Effector memory CD8-positive, alpha-beta T cell (primary cell): ENCODE measurements around the gene TIMP2.

ENCODE experiments used
- ATAC-seq: fragments of 150-1000 bp; cut with Tn5 transposase; replicated peaks from 2 replicates; pipeline ENCODE4 v1.10.0; 2021; ENCODE audit warnings: mild to moderate bottlenecking, moderate library complexity
- DNase-seq, 3 experiments: peaks; one replicate each; pipeline ENCODE4 v3.0.0; 2021
- H3K27ac Mint-ChIP-seq, 2 donors: one replicate each; pipeline ENCODE4 v1.8.0; 2022; ENCODE audit warnings: mild to moderate bottlenecking in 2 of 2, mixed read lengths in 2 of 2, moderate library complexity in 2 of 2
- H3K27me3 Mint-ChIP-seq, 2 donors: one replicate each; pipeline ENCODE4 v1.8.0; 2022; ENCODE audit warnings: mixed read lengths in 2 of 2
- H3K36me3 Mint-ChIP-seq: one replicate; pipeline ENCODE4 v1.8.0; 2022; ENCODE audit warnings: mild to moderate bottlenecking, moderate library complexity, mixed read lengths; ENCODE audit not compliant: insufficient read depth
- H3K4me1 Mint-ChIP-seq, 2 donors: one replicate each; pipeline ENCODE4 v1.8.0; 2022; ENCODE audit warnings: low read depth in 2 of 2, mixed read lengths in 2 of 2
- H3K4me3 Mint-ChIP-seq, 2 donors: one replicate each; pipeline ENCODE4 v1.8.0; 2022; ENCODE audit warnings: mild to moderate bottlenecking in 2 of 2, mixed read lengths in 2 of 2, moderate library complexity in 2 of 2
- H3K9me3 Mint-ChIP-seq, 2 donors: one replicate each; pipeline ENCODE4 v1.8.0; 2022; ENCODE audit warnings: mixed read lengths in 2 of 2

TIMP2 gene

DNA sequence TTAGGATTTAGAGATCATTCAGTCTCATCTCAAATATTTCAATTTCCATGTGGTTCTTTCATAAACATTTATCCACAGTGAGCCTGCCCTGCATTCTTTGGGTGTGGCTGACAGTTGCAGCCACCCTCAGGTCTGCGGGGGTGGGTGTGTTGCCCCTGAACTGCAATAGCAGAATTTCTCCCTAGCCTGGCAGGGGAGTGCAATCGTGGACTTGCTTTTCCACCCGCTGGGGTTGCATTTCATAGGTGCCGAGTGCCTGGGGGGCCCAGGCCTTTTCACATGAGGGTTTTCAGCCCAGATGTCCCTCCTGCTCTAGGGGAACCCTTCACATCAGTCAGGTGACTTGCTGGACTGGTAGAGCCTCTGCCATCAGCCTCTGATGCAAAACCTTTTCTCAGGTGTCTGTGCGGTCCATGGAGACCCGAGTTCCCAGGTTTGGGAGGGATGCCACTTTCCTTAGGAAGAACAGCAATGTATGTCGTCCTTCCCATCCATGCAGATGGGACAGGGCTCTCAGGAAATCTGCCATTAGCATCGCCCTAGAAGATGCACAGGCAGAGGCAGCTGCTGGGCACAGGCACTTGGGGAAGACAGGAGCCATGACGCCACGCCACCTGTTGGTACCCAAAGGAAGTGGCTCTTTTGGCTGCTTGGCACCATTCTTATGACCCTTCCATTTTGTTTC, 82.2 kb downstream of the TIMP2 start:
- no peaks in the 10 kb centered on the region for H3K27me3 Mint-ChIP-seq
- H3K4me3 Mint-ChIP-seq = no peak overlapping the region
- no peak overlapping the region for H3K27ac Mint-ChIP-seq
- no peak for ATAC-seq
- no peaks in the 10 kb centered on the region for H3K9me3 Mint-ChIP-seq
- H3K36me3 Mint-ChIP-seq = peaks cover 39% of the 10 kb centered on the region
- peaks cover 24 to 30% of the 10 kb centered on the region in 2 donors for H3K4me1 Mint-ChIP-seq
- DNase-seq = peak; percentile 56 to 63 (median 60)

DNA sequence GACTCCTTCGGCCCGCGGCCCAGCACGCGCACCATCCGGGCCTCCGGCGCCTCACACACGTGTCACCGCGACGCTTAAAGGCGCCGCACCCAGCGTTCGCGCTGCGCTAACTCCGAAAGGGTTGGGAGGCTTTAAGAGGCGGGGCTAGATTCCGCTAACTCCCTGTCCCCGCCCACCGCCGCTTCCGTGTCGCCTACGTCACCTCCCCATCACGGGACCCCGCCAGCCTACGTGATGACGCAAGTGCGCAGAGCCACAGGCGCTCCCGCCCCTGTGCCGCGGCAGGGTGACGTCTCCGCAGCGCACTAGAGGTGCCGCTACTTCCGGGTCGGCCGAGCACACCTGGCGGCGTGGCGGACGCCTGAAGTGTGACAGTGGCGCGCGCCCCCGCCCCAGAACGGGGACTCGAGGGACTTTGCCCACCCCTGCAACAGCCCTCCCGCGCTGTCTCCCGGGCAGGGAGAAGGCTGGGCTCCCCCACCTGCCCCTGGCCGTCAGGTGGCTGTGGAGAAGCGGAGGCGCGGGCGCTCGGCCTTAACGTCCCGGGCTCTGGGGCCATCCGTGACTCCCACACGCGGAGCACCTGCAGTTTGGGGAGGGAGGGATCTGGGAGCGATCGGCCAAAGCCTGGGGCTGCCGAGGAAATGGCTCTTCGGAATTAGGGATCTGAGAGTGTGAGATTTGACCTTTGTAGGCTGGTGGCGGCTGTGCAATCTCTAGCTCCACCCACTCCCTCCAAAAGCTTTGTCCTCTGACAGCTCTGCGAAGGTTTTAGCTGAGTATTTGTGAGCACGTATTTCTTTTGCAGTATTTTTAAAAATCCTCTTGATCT, 84.2 kb downstream of the TIMP2 start, which contains the start of gene USP36:
TSS of gene USP36 (minus strand) at position 35 of the 832 bp plus-strand sequence. CDS start 4,451 bp downstream, outside the sequence.
- H3K27me3 Mint-ChIP-seq = no peaks in the 10 kb centered on the region
- H3K27ac Mint-ChIP-seq = peak within 1 kb of the TSS; percentile 95 to 98
- peaks cover 37 to 42% of the 10 kb centered on the region in 2 donors for H3K4me1 Mint-ChIP-seq
- peaks cover 58% of the 10 kb centered on the region for H3K36me3 Mint-ChIP-seq
- ATAC-seq (peak; percentile 81), DNase-seq (peak; percentile 100)
- no peaks in the 10 kb centered on the region for H3K9me3 Mint-ChIP-seq
- H3K4me3 Mint-ChIP-seq = peak within 1 kb of the TSS; percentile 87 to 92

DNA sequence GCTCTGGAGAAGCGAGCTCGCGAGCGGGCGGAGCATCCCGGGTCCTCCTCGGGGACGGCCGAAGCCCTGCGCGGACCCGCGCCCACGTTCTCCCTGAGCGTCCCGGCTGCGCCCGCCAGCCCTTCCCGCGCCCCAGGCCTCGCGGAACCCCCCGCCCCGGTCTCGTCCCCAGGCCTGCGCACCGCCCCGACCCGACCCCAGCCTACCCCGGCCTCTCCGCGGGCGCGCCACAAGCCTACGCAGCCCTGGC, 84.7 kb downstream of the TIMP2 start:
- peaks cover 63% of the 10 kb centered on the region for H3K36me3 Mint-ChIP-seq
- no peak for ATAC-seq
- H3K4me3 Mint-ChIP-seq = peak overlapping the region; percentile 87 to 92
- H3K4me1 Mint-ChIP-seq = peaks cover 38 to 46% of the 10 kb centered on the region in 2 donors
- no peak for DNase-seq
- no peaks in the 10 kb centered on the region for H3K9me3 Mint-ChIP-seq
- H3K27me3 Mint-ChIP-seq = no peaks in the 10 kb centered on the region
- peak overlapping the region; percentile 95 to 98 for H3K27ac Mint-ChIP-seq

DNA sequence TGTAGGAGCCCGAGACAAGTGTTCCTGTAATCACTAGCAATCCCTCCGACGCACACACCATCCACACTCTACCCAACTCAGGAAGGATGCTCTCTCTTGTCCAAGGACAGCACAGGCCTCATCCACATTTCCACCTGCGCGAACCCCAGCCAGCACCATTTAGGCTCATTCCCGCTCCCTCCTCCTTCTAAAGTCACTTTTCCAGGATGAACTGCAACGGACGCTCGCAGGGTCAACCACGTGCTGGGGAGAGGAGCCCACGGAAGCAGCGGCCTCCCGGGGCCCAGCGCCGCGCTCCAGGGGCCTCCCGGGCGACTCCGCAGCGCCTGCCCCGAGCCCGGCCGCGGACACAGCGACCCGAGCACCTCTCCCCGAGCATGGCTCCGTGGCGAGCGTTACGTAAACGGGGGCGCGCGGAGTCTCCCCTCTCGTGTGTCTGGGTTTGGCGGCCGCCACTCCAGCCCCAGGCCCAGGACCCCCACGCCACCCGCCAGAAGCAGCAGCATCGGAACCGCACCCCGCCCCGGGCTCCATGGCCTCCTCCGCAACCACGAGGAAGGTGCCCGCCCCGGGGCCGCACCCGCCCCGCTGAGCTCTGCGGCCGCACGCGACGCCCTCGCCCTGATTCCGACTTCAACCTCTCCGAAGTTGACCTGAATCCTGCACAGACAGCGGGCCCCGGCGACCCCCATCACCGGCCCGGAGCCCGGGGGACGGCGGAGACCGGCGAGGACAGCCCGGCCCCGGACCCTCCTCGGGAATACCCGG, 85.2 kb downstream of the TIMP2 start:
- Mint-ChIP-seq H3K4me3 (peak overlapping the region; percentile 87 to 92), H3K4me1 (peaks cover 38 to 46% of the 10 kb centered on the region in 2 donors), H3K27me3 (no peaks in the 10 kb centered on the region), H3K36me3 (peaks cover 68% of the 10 kb centered on the region), H3K27ac (peak overlapping the region; percentile 95 to 98), H3K9me3 (no peaks in the 10 kb centered on the region)
- ATAC-seq (peak; percentile 44), DNase-seq (peak; percentile 60 to 67 (median 66))

DNA sequence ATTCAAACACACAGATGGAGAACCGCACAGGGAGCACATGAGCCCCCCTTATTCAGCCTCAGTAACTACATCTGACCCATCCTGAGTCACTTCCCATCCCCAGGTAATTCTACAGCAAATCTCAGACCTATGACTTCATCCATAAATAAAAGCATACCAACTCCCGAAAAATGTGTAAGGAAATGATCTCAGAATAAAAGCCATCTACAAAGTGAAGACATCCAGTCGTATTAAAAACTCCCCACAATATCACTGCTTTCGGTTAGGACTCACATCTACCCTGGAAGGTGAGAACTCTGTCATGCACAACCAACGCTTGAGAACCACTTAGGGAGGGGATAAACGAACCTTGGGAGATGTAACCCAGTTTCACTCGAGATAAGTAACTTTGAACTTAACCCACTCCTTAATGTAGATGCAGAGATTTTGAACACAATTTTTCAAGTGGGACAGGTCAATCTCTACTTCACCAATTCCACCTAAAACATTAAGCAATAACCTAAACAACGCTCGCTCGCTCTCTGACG, 85.9 kb downstream of the TIMP2 start:
- DNase-seq (peak; percentile 25 to 38 (median 32)), ATAC-seq (peak; percentile 18)
- H3K9me3 Mint-ChIP-seq = no peaks in the 10 kb centered on the region
- H3K27ac Mint-ChIP-seq = peak overlapping the region; percentile 95 to 98
- peak overlapping the region; percentile 87 to 92 for H3K4me3 Mint-ChIP-seq
- peaks cover 73% of the 10 kb centered on the region for H3K36me3 Mint-ChIP-seq
- no peaks in the 10 kb centered on the region for H3K27me3 Mint-ChIP-seq
- H3K4me1 Mint-ChIP-seq = peaks cover 38 to 46% of the 10 kb centered on the region in 2 donors

DNA sequence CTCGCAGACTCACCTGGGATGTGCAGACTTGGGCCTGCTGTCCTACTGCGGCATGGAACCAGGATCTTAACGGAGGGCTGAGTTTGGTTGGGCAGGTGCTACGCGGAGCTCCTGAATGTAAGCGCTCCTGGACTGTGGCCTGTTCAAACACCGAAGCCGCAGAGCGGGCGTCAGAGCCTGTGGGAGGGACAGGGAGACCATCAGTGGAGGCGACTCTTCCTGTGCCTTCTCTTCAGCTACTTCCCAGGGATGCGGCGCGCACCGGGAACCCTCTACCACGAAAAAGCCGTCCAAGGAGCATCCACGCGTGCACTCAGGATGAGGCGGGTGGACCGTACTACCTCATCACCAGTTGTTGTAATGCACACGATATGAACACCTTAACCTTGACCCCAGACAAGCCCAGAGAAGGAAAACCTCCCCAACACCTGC, 86.6 kb downstream of the TIMP2 start:
- H3K9me3 Mint-ChIP-seq = no peaks in the 10 kb centered on the region
- ATAC-seq = no peak
- peaks cover 80% of the 10 kb centered on the region for H3K36me3 Mint-ChIP-seq
- H3K27me3 Mint-ChIP-seq = no peaks in the 10 kb centered on the region
- peaks cover 37 to 46% of the 10 kb centered on the region in 2 donors for H3K4me1 Mint-ChIP-seq
- H3K4me3 Mint-ChIP-seq = peak overlapping the region; percentile 87 to 92
- peak overlapping the region; percentile 95 to 98 for H3K27ac Mint-ChIP-seq
- DNase-seq = no peak

DNA sequence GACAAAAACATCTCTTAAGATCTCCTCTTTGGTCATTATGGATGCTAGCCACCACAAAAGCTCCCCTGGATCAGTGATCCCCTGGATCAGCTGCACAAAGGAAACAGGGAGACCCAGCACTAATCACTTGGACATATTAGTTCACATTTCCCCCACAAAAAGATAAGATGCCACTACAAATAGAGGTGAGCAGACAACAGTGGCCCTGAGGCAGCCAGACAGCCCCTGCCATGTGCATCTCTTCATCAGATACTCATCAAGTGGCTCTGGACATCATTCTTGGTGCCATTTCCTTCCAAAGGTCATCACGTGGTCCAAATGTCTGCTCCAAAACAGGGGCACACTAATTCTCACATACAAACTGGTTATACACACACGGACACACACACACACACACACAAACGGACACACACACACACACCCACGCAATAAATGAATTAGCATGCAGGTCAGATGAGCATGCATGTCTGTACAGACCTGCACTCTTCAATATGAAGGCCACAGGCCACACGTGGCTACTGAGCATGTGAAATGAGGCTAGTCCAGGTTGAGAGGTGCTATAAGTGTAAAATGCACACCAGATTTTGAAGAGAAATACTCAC, 88.7 kb downstream of the TIMP2 start:
- Mint-ChIP-seq H3K9me3 (no peaks in the 10 kb centered on the region), H3K36me3 (peaks cover 95% of the 10 kb centered on the region)

DNA sequence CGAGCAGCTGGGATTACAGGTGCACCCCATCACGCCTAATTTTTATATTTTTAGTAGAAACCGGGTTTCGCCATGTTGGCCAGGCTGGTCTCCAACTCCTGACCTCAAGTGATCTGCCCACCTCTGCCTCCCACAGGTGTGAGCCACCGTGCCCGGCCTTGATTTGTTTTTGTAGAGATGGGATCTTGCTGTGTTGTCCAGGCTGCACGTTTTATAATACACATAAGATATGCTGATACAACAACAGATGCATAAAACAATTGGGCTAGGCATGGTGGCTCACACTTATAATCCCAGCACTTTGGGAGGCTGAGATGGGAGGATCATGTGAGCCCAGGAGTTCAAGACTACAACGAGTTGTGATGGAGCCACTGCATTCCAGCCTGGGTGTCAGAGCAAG, 90.6 kb downstream of the TIMP2 start:
- no peak overlapping the region for H3K27ac Mint-ChIP-seq
- peaks cover 28 to 52% of the 10 kb centered on the region in 2 donors for H3K4me1 Mint-ChIP-seq
- DNase-seq = no peak
- no peak for ATAC-seq
- no peaks in the 10 kb centered on the region for H3K27me3 Mint-ChIP-seq
- H3K36me3 Mint-ChIP-seq = peaks cover 96% of the 10 kb centered on the region
- no peak overlapping the region for H3K4me3 Mint-ChIP-seq
- no peaks in the 10 kb centered on the region for H3K9me3 Mint-ChIP-seq

More for the DNA sequence above, 88.7 kb downstream of the TIMP2 start:
- H3K4me1 Mint-ChIP-seq = peaks cover 29 to 53% of the 10 kb centered on the region in 2 donors
- H3K27ac Mint-ChIP-seq = peak overlapping the region in 1 of 2 donors; percentile 62
- no peaks in the 10 kb centered on the region for H3K27me3 Mint-ChIP-seq
- H3K4me3 Mint-ChIP-seq = no peak overlapping the region
- DNase-seq (no peak), ATAC-seq (no peak)

DNA sequence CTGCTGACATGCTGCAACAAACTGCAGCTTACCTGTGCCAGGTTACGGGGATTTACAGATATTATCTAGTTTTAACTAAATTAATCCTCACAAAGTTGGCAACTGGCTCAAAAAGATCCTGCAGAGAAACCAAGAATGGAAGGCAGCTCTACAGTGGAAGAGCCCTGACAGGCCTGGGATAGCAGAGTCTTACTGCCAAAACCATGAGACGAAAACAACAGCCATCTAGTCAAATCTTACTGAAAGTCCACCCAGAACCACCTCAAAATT, 92.7 kb downstream of the TIMP2 start:
- ATAC-seq = no peak

DNA sequence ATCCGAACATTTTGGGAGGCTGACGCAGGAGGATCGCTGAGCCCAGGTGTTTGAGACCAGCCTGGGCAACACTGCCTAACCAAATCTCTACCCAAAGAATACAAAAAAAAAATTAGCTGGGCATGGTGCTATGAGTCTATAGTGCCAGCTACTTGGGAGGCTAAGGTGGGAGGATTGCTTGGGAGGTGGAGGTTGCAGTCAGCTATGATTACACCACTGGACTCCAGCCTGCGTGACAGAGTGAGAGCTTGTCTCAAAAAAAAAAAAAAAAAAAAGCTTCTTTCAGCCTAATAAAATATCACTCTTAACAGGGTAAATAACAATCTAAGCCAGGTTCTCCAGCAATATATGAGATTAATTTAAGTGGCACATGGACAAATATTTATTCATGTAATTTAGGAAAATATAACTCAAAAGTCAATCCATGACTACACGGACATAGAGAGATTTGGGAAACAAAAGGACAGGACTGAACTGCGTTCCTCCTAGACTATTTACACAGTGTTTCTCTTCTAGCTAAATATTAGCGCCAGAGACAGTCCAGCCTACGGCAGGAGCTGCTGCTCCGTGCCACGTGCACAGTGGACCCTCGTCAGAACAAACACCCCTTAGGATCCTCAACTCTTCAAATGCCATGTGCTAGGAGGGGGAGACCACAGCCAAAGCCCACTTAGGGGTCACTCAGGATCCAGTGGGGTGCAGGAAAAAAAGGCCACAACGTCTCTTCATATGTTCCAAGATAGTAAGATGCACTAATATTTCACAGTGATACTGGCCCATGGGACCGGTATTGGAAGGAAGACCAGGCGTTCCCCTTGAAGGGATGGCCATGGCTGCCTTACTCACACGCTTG, 93.3 kb downstream of the TIMP2 start:
- Mint-ChIP-seq H3K4me3 (no peak overlapping the region), H3K27me3 (no peaks in the 10 kb centered on the region), H3K9me3 (no peaks in the 10 kb centered on the region), H3K4me1 (peaks cover 14 to 37% of the 10 kb centered on the region in 2 donors), H3K27ac (peak overlapping the region; percentile 20 to 85), H3K36me3 (peaks cover 94% of the 10 kb centered on the region)
- DNase-seq = no peak
- ATAC-seq = no peak

More for the DNA sequence above, 92.7 kb downstream of the TIMP2 start:
- peak overlapping the region in 1 of 2 donors; percentile 85 for H3K27ac Mint-ChIP-seq
- H3K27me3 Mint-ChIP-seq = no peaks in the 10 kb centered on the region
- H3K9me3 Mint-ChIP-seq = no peaks in the 10 kb centered on the region
- peaks cover 93% of the 10 kb centered on the region for H3K36me3 Mint-ChIP-seq
- H3K4me1 Mint-ChIP-seq = peaks cover 17 to 43% of the 10 kb centered on the region in 2 donors
- H3K4me3 Mint-ChIP-seq = no peak overlapping the region
- DNase-seq = no peak

DNA sequence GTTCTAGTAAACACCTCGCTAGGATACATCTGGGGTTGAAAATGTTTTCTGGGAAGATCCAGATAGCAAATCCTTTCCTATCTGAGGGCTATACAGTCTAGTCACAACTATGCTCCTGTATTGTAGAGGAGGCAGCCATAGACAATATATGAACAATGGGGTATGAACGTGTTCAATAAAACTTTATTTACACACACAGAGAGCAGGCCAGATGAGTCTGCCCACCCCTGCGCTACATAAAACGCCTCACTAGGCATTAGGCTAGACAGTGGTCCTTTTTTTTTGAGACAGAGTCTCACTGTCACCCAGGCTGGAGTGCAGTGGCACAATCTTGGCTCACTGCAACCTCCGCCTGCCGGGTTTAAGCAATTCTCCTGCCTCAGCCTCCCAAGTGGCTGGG, 95.7 kb downstream of the TIMP2 start:
- no peak for ATAC-seq

DNA sequence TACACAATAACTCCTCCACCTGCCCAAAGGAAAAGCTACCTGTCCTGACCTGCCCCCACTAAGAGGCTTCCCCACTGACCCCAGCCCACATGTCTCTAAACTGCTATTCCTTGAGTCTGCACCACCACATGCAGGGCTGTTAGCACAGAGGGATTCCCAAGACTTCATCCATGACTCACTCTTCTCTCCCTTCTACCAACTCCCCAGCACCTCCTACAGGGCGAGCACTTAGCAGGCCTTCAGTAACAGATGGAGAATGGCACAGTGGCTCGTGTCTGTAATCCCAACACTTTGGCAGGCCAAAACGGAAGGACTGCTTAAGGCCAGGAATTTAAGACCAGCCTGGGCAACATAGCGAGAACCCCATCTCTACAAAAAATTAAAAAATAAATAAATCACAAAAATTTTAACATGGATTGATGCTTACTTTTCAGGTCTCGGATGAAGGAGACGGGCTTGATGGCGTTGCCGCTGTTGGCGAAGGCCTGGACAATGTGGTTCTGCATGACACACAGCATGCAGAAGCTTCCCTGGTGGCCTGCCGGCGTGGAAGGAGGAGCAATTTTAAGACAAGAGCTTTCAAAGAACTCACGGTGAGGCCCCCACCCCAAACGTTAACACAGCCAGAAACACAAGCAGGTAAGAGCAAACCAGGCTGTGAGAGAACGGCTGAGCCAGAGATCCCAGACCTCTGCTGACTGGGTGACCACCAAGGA, 96.6 kb downstream of the TIMP2 start:
- Mint-ChIP-seq H3K4me3 (no peak overlapping the region), H3K27ac (peak overlapping the region; percentile 53 to 62), H3K36me3 (peaks cover 95% of the 10 kb centered on the region), H3K27me3 (no peaks in the 10 kb centered on the region), H3K4me1 (peaks cover 28 to 39% of the 10 kb centered on the region in 2 donors), H3K9me3 (no peaks in the 10 kb centered on the region)
- peak; percentile 36 for ATAC-seq
- DNase-seq = no peak

More for the DNA sequence above, 95.7 kb downstream of the TIMP2 start:
- Mint-ChIP-seq H3K4me3 (no peak overlapping the region), H3K36me3 (peaks cover 95% of the 10 kb centered on the region), H3K4me1 (peaks cover 23 to 35% of the 10 kb centered on the region in 2 donors), H3K27ac (no peak overlapping the region), H3K9me3 (no peaks in the 10 kb centered on the region), H3K27me3 (no peaks in the 10 kb centered on the region)
- DNase-seq = no peak
